AG04449 (cell line): Measurements from ENCODE around the gene ZFP36L2.

ENCODE experiments used
- CTCF ChIA-PET: fragments of 350-600 bp; formaldehyde crosslinking; extraction: SDS; loops from one replicate; lab custom pipeline; 2021; ENCODE audit warnings: antibody characterized with exemption; lab: Yijun Ruan, JAX
- POLR2A ChIA-PET: fragments of 400-600, 350-600 bp; formaldehyde crosslinking; extraction: SDS; loops from one replicate; lab custom pipeline; 2020; ENCODE audit warnings: antibody characterized with exemption, inconsistent platforms; lab: Yijun Ruan, JAX
- DNase-seq: peaks from one replicate; pipeline ENCODE4 v3.0.0-alpha.2; 2010; ENCODE audit warnings: low read depth, low spot score
- H3K4me3 ChIP-seq: 2 replicates; pipeline ENCODE4 v1.5.1; 2011; ENCODE audit warnings: low read depth, mild to moderate bottlenecking, control low read depth, low read length
- CTCF ChIP-seq: IDR thresholded peaks from one replicate; pipeline ENCODE4 v1.5.1; 2011; ENCODE audit warnings: mild to moderate bottlenecking, moderate library complexity, low read length, control low read depth, inconsistent platforms; ENCODE audit not compliant: insufficient read depth; ENCODE audit errors: missing control alignments

Gene ZFP36L2

GRCh38 chr2:43240766-43241150, 14.4 kb upstream of the ZFP36L2 start:
- ChIA-PET CTCF (interaction anchor here (0.8 to 3.9 kb wide), 8 partner anchors 11 to 413 kb away, joined by 3 to 37 read pairs (median 3); no protein-coding TSS in a partner anchor), POLR2A (interaction anchor here (0.7 kb wide), 1 partner anchor 9 kb away, joined by 3 read pairs; no protein-coding TSS in a partner anchor)
- no peak for DNase-seq
- TF ChIP-seq CTCF = no peak
- H3K4me3 ChIP-seq = no peak overlapping the region

- no peak for TF ChIP-seq CTCF
- ChIA-PET POLR2A (interaction anchor here (0.7 kb wide), 1 partner anchor 9 kb away, joined by 3 read pairs; no protein-coding TSS in a partner anchor), CTCF (interaction anchor here (0.8 to 3.9 kb wide), 8 partner anchors 10 to 412 kb away, joined by 3 to 37 read pairs (median 4); no protein-coding TSS in a partner anchor)
- H3K4me3 ChIP-seq = no peak overlapping the region
- DNase-seq = no peak
Observed at GRCh38 chr2:43239981-43240765, 13.8 kb upstream of the ZFP36L2 start.

GRCh38 chr2:43238813-43239212, 12.4 kb upstream of the ZFP36L2 start:
- no peak for TF ChIP-seq CTCF
- no peak for DNase-seq
- CTCF ChIA-PET = interaction anchor here (2.1 to 3.9 kb wide), 3 partner anchors 9 to 410 kb away, joined by 10 to 37 read pairs (median 19); no protein-coding TSS in a partner anchor
- no peak overlapping the region for H3K4me3 ChIP-seq
- POLR2A ChIA-PET = no interaction called here

GRCh38 chr2:43238176-43238575, 11.8 kb upstream of the ZFP36L2 start:
- CTCF ChIA-PET = interaction anchor here (2.1 to 3.9 kb wide), 3 partner anchors 8 to 410 kb away, joined by 10 to 37 read pairs (median 19); no protein-coding TSS in a partner anchor
- DNase-seq = no peak
- no peak overlapping the region for H3K4me3 ChIP-seq
- TF ChIP-seq CTCF = no peak
- POLR2A ChIA-PET = no interaction called here

- no peak for DNase-seq
- TF ChIP-seq CTCF = no peak
- CTCF ChIA-PET = interaction anchor here (0.6 to 15.0 kb wide), 6 partner anchors 9 to 406 kb away, joined by 3 to 293 read pairs (median 3); no protein-coding TSS in a partner anchor
- H3K4me3 ChIP-seq = no peak overlapping the region
- POLR2A ChIA-PET = no interaction called here
Observed at GRCh38 chr2:43233218-43234212, 7.1 kb upstream of the ZFP36L2 start.
